22Rv1 (cell line): ENCODE results near the gene COMMD1.

Experiments used
- CTCF ChIP-seq: fragments of 450-650 bp; IDR thresholded peaks from 2 replicates; pipeline ENCODE4 v1.5.1; 2017; ENCODE audit warnings: mild to moderate bottlenecking
- ZFX ChIP-seq: fragments of 450-650 bp; IDR thresholded peaks from 2 replicates; pipeline ENCODE4 v1.6.1; 2017; ENCODE audit warnings: antibody characterized with exemption, borderline replicate concordance

- no peak for TF ChIP-seq CTCF
- TF ChIP-seq ZFX = no peak
Measured at GRCh38 chr2:62142054-62142453, 236.6 kb downstream of the COMMD1 start.
